Tibial nerve (tissue), 4 donors: ENCODE measurements around the gene VGLL4. TPM values are rescaled to one million over a fixed set of nuclear protein-coding genes. Genes with fewer than 3 reads are reported as not detected.

Source experiments
- DNase-seq, 2 donors: peaks; one replicate each; pipeline ENCODE4 v3.0.0-alpha.2; 2019; ENCODE audit warnings: low spot score in 2 of 2
- H3K27ac ChIP-seq, 4 donors: fragments of 200-600 bp; sonication (generic) in 3 of 4; one replicate each; pipeline ENCODE4 v1.5.1; 2017 to 2019; ENCODE audit warnings: mild to moderate bottlenecking in 1 of 4
- H3K27me3 ChIP-seq, 2 donors: fragments of 200-600 bp; sonication (generic) in 1 of 2; one replicate each; pipeline versions ENCODE4 v1.5.1 to v1.6.0; 2017 to 2019
- H3K36me3 ChIP-seq, 3 donors: fragments of 200-600 bp; sonication (generic); one replicate each; pipeline ENCODE4 v1.5.1; 2018 to 2019
- H3K4me1 ChIP-seq, 4 donors: fragments of 200-600 bp; sonication (generic) in 3 of 4; one replicate each; pipeline ENCODE4 v1.5.1; 2017 to 2019
- H3K4me3 ChIP-seq, 4 donors: fragments of 200-600 bp; sonication (generic) in 3 of 4; one replicate each; pipeline ENCODE4 v1.5.1; 2017 to 2019; ENCODE audit warnings: mild to moderate bottlenecking in 1 of 4, moderate library complexity in 1 of 4
- H3K9me3 ChIP-seq, 4 donors: fragments of 200-600 bp; sonication (generic) in 3 of 4; one replicate each; pipeline ENCODE4 v1.5.1; 2017 to 2019
- CTCF ChIP-seq, 5 experiments: fragments of 200-600 bp in 3 of 5; fragments of 450-650 bp in 2 of 5; sonication (generic) in 3 of 5; IDR thresholded peaks; one replicate each; pipeline ENCODE4 v1.5.1; 2016 to 2019; ENCODE audit warnings: antibody characterized with exemption in 5 of 5, mild to moderate bottlenecking in 3 of 5, moderate library complexity in 2 of 5
- EP300 ChIP-seq, 2 donors: sonication (generic); formaldehyde crosslinking; IDR thresholded peaks; one replicate each; pipeline ENCODE4 v1.6.1; 2017; ENCODE audit warnings: antibody characterized with exemption in 2 of 2, mild to moderate bottlenecking in 1 of 2
- POLR2A ChIP-seq, 2 donors: fragments of 450-650 bp; IDR thresholded peaks; one replicate each; pipeline ENCODE4 v1.6.1; 2017; ENCODE audit warnings: antibody characterized with exemption in 2 of 2, mild to moderate bottlenecking in 2 of 2, moderate library complexity in 2 of 2
- WGBS, 2 donors: methylation state at CpG; one replicate each; pipeline ENCODE4 v1.1.5; 2018; 5-methylcytosine and 5-hydroxymethylcytosine counted together
- total RNA-seq, 4 donors: library from RNA; depleted of rRNA; stranded (reverse); fragments of >200 nt; gene quantifications; one replicate each; pipeline ENCODE4 v1.1.0, GENCODE V29; 2016

Gene VGLL4
- total RNA-seq, 4 donors from 2014 or later = 106 to 205 (median 110) TPM

DNA sequence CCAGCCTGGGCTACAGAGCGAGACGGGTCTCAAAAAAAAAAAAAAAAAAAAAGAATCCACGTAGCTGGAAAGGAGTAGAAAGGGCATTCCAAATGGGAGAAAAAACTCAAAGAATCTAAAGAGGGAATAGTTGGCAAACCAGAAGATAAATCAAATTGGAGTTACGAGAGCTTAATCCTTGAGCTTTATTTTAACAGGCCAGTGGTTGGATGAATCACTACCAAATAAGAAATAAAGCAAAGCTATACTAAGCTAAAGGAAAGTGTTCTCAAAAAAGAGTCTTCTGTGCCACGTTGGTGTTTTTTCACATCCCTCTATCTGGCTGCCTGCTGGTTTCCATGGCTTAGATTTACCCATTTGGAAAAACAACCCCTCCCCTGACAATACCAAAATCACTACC lies 14.0 kb downstream of the VGLL4 start:
- Histone ChIP-seq H3K4me3 (no peak overlapping the region), H3K27me3 (no peaks in the 10 kb centered on the region), H3K27ac (peak overlapping the region in 2 of 4 donors; percentile 27 to 45), H3K9me3 (no peaks in the 10 kb centered on the region), H3K36me3 (no peaks in the 10 kb centered on the region), H3K4me1 (peaks cover 6 to 93% (median 50%) of the 10 kb centered on the region in 4 donors)
- TF ChIP-seq CTCF (IDR thresholded peaks at IDR 0.05) = no peak
- TF ChIP-seq EP300 (IDR thresholded peaks at IDR 0.05) = no peak
- TF ChIP-seq POLR2A (IDR thresholded peaks at IDR 0.05) = no peak
- 41 to 42% methylated on average over 5 of the region's 5 CpGs for WGBS, 2 donors
- DNase-seq = no peak

GRCh38 chr3:11627612-11628011 lies 16.1 kb downstream of the VGLL4 start:
- WGBS, 2 donors = 77 to 95% methylated on average over 2 of the region's 2 CpGs
- no peak for DNase-seq
- H3K9me3 ChIP-seq = no peaks in the 10 kb centered on the region
- no peaks in the 10 kb centered on the region for H3K27me3 ChIP-seq
- TF ChIP-seq EP300 (IDR thresholded peaks at IDR 0.05) (no peak), CTCF (IDR thresholded peaks at IDR 0.05) (no peak), POLR2A (IDR thresholded peaks at IDR 0.05) (no peak)
- peaks cover 0 to 90% (median 42%) of the 10 kb centered on the region in 4 donors for H3K4me1 ChIP-seq
- H3K36me3 ChIP-seq = no peaks in the 10 kb centered on the region
- H3K4me3 ChIP-seq = no peak overlapping the region
- H3K27ac ChIP-seq = no peak overlapping the region

DNA sequence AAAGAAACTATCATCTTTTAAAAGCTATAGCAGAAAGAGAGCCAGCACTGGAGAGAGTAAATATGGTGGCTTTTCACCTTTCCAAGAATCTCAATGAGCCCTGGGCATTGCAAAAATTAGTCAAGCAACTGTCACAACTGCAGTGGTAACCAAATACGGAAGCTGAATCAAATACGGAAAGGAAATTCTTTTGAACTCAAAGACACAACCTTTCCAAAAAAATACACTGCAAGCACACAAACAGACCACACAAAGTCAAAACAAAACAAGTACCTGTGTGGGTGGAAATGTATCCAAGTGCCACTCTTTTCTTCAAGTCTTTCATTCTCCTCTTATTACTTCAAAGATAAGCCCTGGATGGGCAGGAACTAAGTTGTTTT lies 17.6 kb downstream of the VGLL4 start:
- DNase-seq = no peak
- Histone ChIP-seq H3K4me1 (peaks cover 0 to 85% (median 33%) of the 10 kb centered on the region in 4 donors), H3K4me3 (no peak overlapping the region), H3K27me3 (no peaks in the 10 kb centered on the region), H3K9me3 (no peaks in the 10 kb centered on the region), H3K36me3 (no peaks in the 10 kb centered on the region), H3K27ac (peak overlapping the region in 1 of 4 donors; percentile 21)
- TF ChIP-seq CTCF (IDR thresholded peaks at IDR 0.05) (no peak), EP300 (IDR thresholded peaks at IDR 0.05) (no peak), POLR2A (IDR thresholded peaks at IDR 0.05) (no peak)
- WGBS, 2 donors = 30 to 31% methylated on average over 2 of the region's 2 CpGs

DNA sequence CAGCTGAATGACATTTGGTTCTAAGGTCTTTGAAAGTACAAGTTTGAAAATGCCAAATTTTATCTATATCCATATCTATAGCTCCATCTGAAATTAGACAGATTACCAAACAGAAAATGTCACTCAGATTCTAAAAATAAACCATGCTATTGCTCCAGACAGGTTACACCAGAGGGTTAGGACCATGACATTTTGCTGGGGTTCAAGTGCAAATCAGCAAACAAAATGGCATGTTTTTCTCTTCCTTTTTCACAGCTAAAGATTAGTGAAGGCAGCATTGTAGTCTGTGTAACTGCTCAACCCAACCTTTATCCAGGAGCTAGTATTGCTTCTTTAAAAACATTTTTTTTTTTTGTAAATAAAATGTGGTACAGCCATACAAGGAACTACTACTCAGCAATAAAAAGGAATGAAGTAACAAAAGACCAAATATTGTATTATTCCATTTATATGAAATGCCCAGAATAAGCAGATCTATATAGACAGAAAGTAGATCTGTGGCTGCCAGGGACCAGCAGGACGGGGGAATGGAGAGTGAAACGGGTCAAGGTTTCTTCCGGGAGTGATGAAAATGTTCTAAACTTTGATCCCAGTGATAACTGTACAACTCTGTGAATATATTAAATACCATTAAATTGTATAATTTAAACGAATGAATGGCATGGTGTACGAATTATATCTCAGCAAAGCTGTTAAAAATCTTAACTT lies 18.2 kb downstream of the VGLL4 start:
- Histone ChIP-seq H3K27me3 (no peaks in the 10 kb centered on the region), H3K27ac (peak overlapping the region in 1 of 4 donors; percentile 21), H3K4me3 (no peak overlapping the region), H3K4me1 (peaks cover 0 to 86% (median 35%) of the 10 kb centered on the region in 4 donors), H3K9me3 (no peaks in the 10 kb centered on the region), H3K36me3 (no peaks in the 10 kb centered on the region)
- WGBS, 2 donors = 85 to 86% methylated on average over 5 of the region's 5 CpGs
- DNase-seq = no peak
- TF ChIP-seq POLR2A (IDR thresholded peaks at IDR 0.05) (no peak), CTCF (IDR thresholded peaks at IDR 0.05) (no peak), EP300 (IDR thresholded peaks at IDR 0.05) (no peak)

- H3K27ac ChIP-seq = no peak overlapping the region
- no peaks in the 10 kb centered on the region for H3K9me3 ChIP-seq
- whole genome bisulfite sequencing, 2 donors = 82 to 84% methylated on average over 7 of the region's 7 CpGs
- DNase-seq = no peak
- no peak for TF ChIP-seq EP300 (IDR thresholded peaks at IDR 0.05)
- TF ChIP-seq POLR2A (IDR thresholded peaks at IDR 0.05) = no peak
- TF ChIP-seq CTCF (IDR thresholded peaks at IDR 0.05) = no peak
- H3K27me3 ChIP-seq = no peaks in the 10 kb centered on the region
- H3K4me3 ChIP-seq = no peak overlapping the region
- no peaks in the 10 kb centered on the region for H3K36me3 ChIP-seq
- H3K4me1 ChIP-seq = peaks cover 0 to 86% (median 41%) of the 10 kb centered on the region in 4 donors
Measured at GRCh38 chr3:11624704-11625375, 18.9 kb downstream of the VGLL4 start.
